T-cell (primary cell): ENCODE results near the gene DCAF4. TPM values are rescaled to one million over a fixed set of nuclear protein-coding genes. Genes with fewer than 3 reads are reported as not detected.
"Not testable (repeated sequence)": the region's sequence is repeated elsewhere in the genome, so short reads cannot be mapped to it uniquely, and the experiment has no call there.

ENCODE experiments used
- ATAC-seq, 4 experiments: fragments of 200-7000 bp in 3 of 4; fragments of 150-1000 bp in 1 of 4; cut with Tn5 transposase; replicated peaks in 1 of 4; 1 replicate in 3 of 4; 2 replicates in 1 of 4; pipeline ENCODE4 v1.10.0; 2021; ENCODE audit warnings: moderate library complexity in 3 of 4, mild to moderate bottlenecking in 2 of 4, moderate number of reproducible peaks in 1 of 4
- CTCF ChIA-PET, 2 donors: fragments of 300-600 bp; sonication (Branson Sonifier 250); formaldehyde crosslinking; loops; one replicate each; lab custom pipeline; 2022; ENCODE audit warnings: antibody characterized with exemption in 2 of 2; lab: Charles Lee
- POLR2A ChIA-PET, 2 donors: fragments of 300-600 bp; sonication (Branson Sonifier 250); formaldehyde crosslinking; loops; one replicate each; lab custom pipeline; 2022; ENCODE audit warnings: antibody characterized with exemption in 2 of 2; lab: Charles Lee
- DNase-seq, 35 experiments: peaks; one replicate each; pipeline versions ENCODE4 v3.0.0 to v3.0.0-alpha.2; 2013 to 2023
- H3K27ac ChIP-seq: one replicate; pipeline ENCODE4 v1.5.1; 2013; ENCODE audit warnings: low read length
- H3K27me3 ChIP-seq, 2 experiments: replicated peaks in 1 of 2; 1 replicate in 1 of 2; 2 replicates in 1 of 2; pipeline versions ENCODE4 v1.6.1 to v1.7.0; 2013; ENCODE audit warnings: low read length in 1 of 2, mixed read lengths in 1 of 2; ENCODE audit not compliant: control insufficient read depth in 2 of 2, insufficient read depth in 2 of 2; ENCODE audit errors: extremely low read depth in 1 of 2
- H3K36me3 ChIP-seq, 2 donors: 1 replicate in 1 of 2; 2 replicates in 1 of 2; pipeline versions ENCODE4 v1.6.1 to v1.7.0; 2013; ENCODE audit warnings: low read length in 1 of 2; ENCODE audit not compliant: control insufficient read depth in 2 of 2, insufficient read depth in 1 of 2; ENCODE audit errors: extremely low read depth in 1 of 2
- H3K4me1 ChIP-seq, 2 experiments: 1 replicate in 1 of 2; 2 replicates in 1 of 2; pipeline versions ENCODE4 v1.6.1 to v1.7.0; 2013; ENCODE audit warnings: low read length in 2 of 2, mixed read lengths in 1 of 2; ENCODE audit not compliant: insufficient read depth in 2 of 2, control insufficient read depth in 1 of 2; ENCODE audit errors: extremely low read depth in 1 of 2
- H3K4me3 ChIP-seq, 2 donors: 1 replicate in 1 of 2; 2 replicates in 1 of 2; pipeline versions ENCODE4 v1.5.1 to v1.7.0; 2013; ENCODE audit warnings: mild to moderate bottlenecking in 2 of 2, low read length in 1 of 2, moderate library complexity in 1 of 2; ENCODE audit not compliant: control insufficient read depth in 1 of 2; ENCODE audit errors: extremely low read depth in 1 of 2
- H3K9me3 ChIP-seq: 2 replicates; pipeline ENCODE4 v1.7.0; 2013
- H3K27ac Mint-ChIP-seq, 2 donors: one replicate each; pipeline ENCODE4 v1.8.0; 2020 to 2021; ENCODE audit warnings: mild to moderate bottlenecking in 2 of 2, mixed read lengths in 2 of 2
- H3K27me3 Mint-ChIP-seq, 2 donors: one replicate each; pipeline ENCODE4 v1.8.0; 2021 to 2022; ENCODE audit warnings: mixed read lengths in 2 of 2
- H3K36me3 Mint-ChIP-seq: one replicate; pipeline ENCODE4 v1.8.0; 2021; ENCODE audit warnings: mixed read lengths
- H3K4me1 Mint-ChIP-seq, 3 donors: one replicate each; pipeline ENCODE4 v1.8.0; 2020 to 2022; ENCODE audit warnings: mixed read lengths in 3 of 3, mild to moderate bottlenecking in 1 of 3
- H3K4me3 Mint-ChIP-seq, 3 donors: one replicate each; pipeline ENCODE4 v1.8.0; 2020 to 2022; ENCODE audit warnings: mild to moderate bottlenecking in 3 of 3, mixed read lengths in 3 of 3, moderate library complexity in 3 of 3
- H3K9me3 Mint-ChIP-seq, 3 donors: one replicate each; pipeline ENCODE4 v1.8.0; 2020 to 2022; ENCODE audit warnings: mixed read lengths in 3 of 3
- WGBS: methylation state at CpG from one replicate; pipeline ENCODE4 v1.1.5; 2013; ENCODE audit warnings: missing lambda C conversion rate; ENCODE audit not compliant: insufficient coverage; 5-methylcytosine and 5-hydroxymethylcytosine counted together
- total RNA-seq, 35 experiments: library from RNA in 6 of 35; stranded (reverse) in 6 of 35; fragments of 120-200 nt in 1 of 35; gene quantifications; one replicate each; pipeline versions ENCODE4 v1.2.1 to v1.2.4 and lab custom pipeline; 2013 to 2026

The DCAF4 gene
- total RNA-seq, 5 donors from 2014 or later (not counting 1 experiment from before 2014, with no cell fraction given): 21.3 to 36.4 (median 25.4) TPM

- Histone ChIP-seq H3K27me3 (no peaks in the 10 kb centered on the region), H3K4me1 (no peaks in the 10 kb centered on the region), H3K36me3 (peaks cover 8 to 58% of the 10 kb centered on the region in 2 donors), H3K4me3 (no peak overlapping the region), H3K27ac (no peak overlapping the region), H3K9me3 (no peaks in the 10 kb centered on the region)
- CTCF ChIA-PET: interaction anchor here in 1 of 2 donors (0.6 kb wide), 1 partner anchor 515 kb away, joined by 3 read pairs; no protein-coding TSS in a partner anchor
- DNase-seq (no peak), ATAC-seq (no peak)
- Mint-ChIP-seq H3K4me3 (no peak overlapping the region), H3K4me1 (no peaks in the 10 kb centered on the region), H3K36me3 (peaks cover 62% of the 10 kb centered on the region), H3K27me3 (no peaks in the 10 kb centered on the region), H3K9me3 (no peaks in the 10 kb centered on the region), H3K27ac (no peak overlapping the region)
- 100% methylated on average over 2 of the region's 3 CpGs for WGBS
- POLR2A ChIA-PET: no interaction called here
These were observed 30.9 kb downstream of the DCAF4 start for GRCh38 chr14:72957213-72957612.

GRCh38 chr14:72958548-72958947 lies 32.3 kb downstream of the DCAF4 start:
- Mint-ChIP-seq H3K36me3 (peaks cover 65% of the 10 kb centered on the region), H3K4me3 (no peak overlapping the region), H3K27me3 (no peaks in the 10 kb centered on the region), H3K4me1 (peaks cover 0 to under 1% (median 0%) of the 10 kb centered on the region in 3 donors), H3K9me3 (no peaks in the 10 kb centered on the region), H3K27ac (no peak overlapping the region)
- no peak for ATAC-seq
- POLR2A ChIA-PET: no interaction called here
- H3K27me3 ChIP-seq: no peaks in the 10 kb centered on the region
- 95% methylated on average over 15 of the region's 15 CpGs for WGBS
- no peak for DNase-seq
- H3K9me3 ChIP-seq: no peaks in the 10 kb centered on the region
- no peak overlapping the region for H3K4me3 ChIP-seq
- peaks cover 0 to 3% of the 10 kb centered on the region in 2 experiments for H3K4me1 ChIP-seq
- no peak overlapping the region for H3K27ac ChIP-seq
- peaks cover 8 to 57% of the 10 kb centered on the region in 2 donors for H3K36me3 ChIP-seq
- CTCF ChIA-PET: no interaction called here

- peaks cover 50% of the 10 kb centered on the region for H3K36me3 Mint-ChIP-seq
- H3K27me3 ChIP-seq, H3K4me3 ChIP-seq, H3K27ac ChIP-seq, ATAC-seq, DNase-seq, H3K4me3 Mint-ChIP-seq, CTCF ChIA-PET, H3K27ac Mint-ChIP-seq, POLR2A ChIA-PET, H3K27me3 Mint-ChIP-seq, H3K4me1 Mint-ChIP-seq, H3K9me3 Mint-ChIP-seq, H3K4me1 ChIP-seq, H3K9me3 ChIP-seq: not testable (repeated sequence)
- WGBS: no CpG with 5 or more reads among the region's 4 CpGs
- peaks cover 5 to 40% of the 10 kb centered on the region in 2 donors for H3K36me3 ChIP-seq
These were observed 34.8 kb downstream of the DCAF4 start for GRCh38 chr14:72961016-72961415.

GRCh38 chr14:72961579-72962335 lies 35.5 kb downstream of the DCAF4 start:
- WGBS: 83% methylated on average over 1 of the region's 10 CpGs
- H3K9me3 ChIP-seq: no peaks in the 10 kb centered on the region
- no peak overlapping the region for H3K27ac ChIP-seq
- CTCF ChIA-PET: no interaction called here
- Mint-ChIP-seq H3K9me3 (no peaks in the 10 kb centered on the region), H3K27ac (no peak overlapping the region), H3K36me3 (peaks cover 43% of the 10 kb centered on the region), H3K4me3 (no peak overlapping the region), H3K4me1 (peaks cover 0 to 7% (median 5%) of the 10 kb centered on the region in 3 donors), H3K27me3 (no peaks in the 10 kb centered on the region)
- H3K36me3 ChIP-seq: peaks cover 5 to 33% of the 10 kb centered on the region in 2 donors
- DNase-seq (no peak), ATAC-seq (no peak)
- H3K4me3 ChIP-seq: no peak overlapping the region
- H3K27me3 ChIP-seq: no peaks in the 10 kb centered on the region
- H3K4me1 ChIP-seq: peaks cover 0 to 5% of the 10 kb centered on the region in 2 experiments
- POLR2A ChIA-PET: no interaction called here

GRCh38 chr14:72962336-72962754 lies 36.1 kb downstream of the DCAF4 start:
- H3K36me3 ChIP-seq: peaks cover 5 to 31% of the 10 kb centered on the region in 2 donors
- H3K27ac Mint-ChIP-seq, H3K27me3 Mint-ChIP-seq, CTCF ChIA-PET, POLR2A ChIA-PET, H3K4me3 Mint-ChIP-seq, H3K4me1 ChIP-seq, H3K27me3 ChIP-seq, H3K4me3 ChIP-seq, H3K9me3 Mint-ChIP-seq, ATAC-seq, DNase-seq, H3K27ac ChIP-seq, H3K4me1 Mint-ChIP-seq, H3K9me3 ChIP-seq: not testable (repeated sequence)
- peaks cover 40% of the 10 kb centered on the region for H3K36me3 Mint-ChIP-seq
- 93% methylated on average over 9 of the region's 10 CpGs for WGBS

- Mint-ChIP-seq H3K9me3 (no peaks in the 10 kb centered on the region), H3K4me1 (peaks cover 0 to 7% (median 5%) of the 10 kb centered on the region in 3 donors), H3K36me3 (peaks cover 34% of the 10 kb centered on the region), H3K27me3 (no peaks in the 10 kb centered on the region), H3K4me3 (no peak overlapping the region), H3K27ac (no peak overlapping the region)
- Histone ChIP-seq H3K27me3 (no peaks in the 10 kb centered on the region), H3K36me3 (peaks cover 5 to 27% of the 10 kb centered on the region in 2 donors), H3K9me3 (no peaks in the 10 kb centered on the region), H3K4me3 (no peak overlapping the region), H3K27ac (no peak overlapping the region), H3K4me1 (peaks cover 0 to 5% of the 10 kb centered on the region in 2 experiments)
- POLR2A ChIA-PET: no interaction called here
- CTCF ChIA-PET: no interaction called here
- WGBS: no CpG with 5 or more reads among the region's 6 CpGs
- ATAC-seq (no peak), DNase-seq (no peak)
These were observed 36.6 kb downstream of the DCAF4 start for GRCh38 chr14:72962829-72963312.
